ENCODE results near the gene WDR93. TPM values are rescaled to one million over a fixed set of nuclear protein-coding genes. Genes with fewer than 3 reads are reported as not detected.

The WDR93 gene
- total RNA-seq, 2 experiments from 2014 or later = not detected

GRCh38 chr15:89790206-89790605 lies 99.6 kb downstream of the WDR93 start:
- ATAC-seq = no peak
- H3K27me3 Mint-ChIP-seq = peaks cover 2% of the 10 kb centered on the region
- ChIA-PET POLR2A (interaction anchor here (0.7 kb wide), 1 partner anchor 8 kb away, joined by 3 read pairs; no protein-coding TSS in a partner anchor), CTCF (no interaction called here)
- no peak overlapping the region for H3K4me3 Mint-ChIP-seq
- H3K9me3 Mint-ChIP-seq = peaks cover 7% of the 10 kb centered on the region
- no peaks in the 10 kb centered on the region for H3K4me1 Mint-ChIP-seq (ENCODE audit: low read depth)
- intact Hi-C loops (cut with micrococcal nuclease) = no loop called here
- no peak overlapping the region for H3K27ac Mint-ChIP-seq
- no peaks in the 10 kb centered on the region for H3K36me3 Mint-ChIP-seq (ENCODE audit: low read depth)
- no peak for TF ChIP-seq CTCF (IDR thresholded peaks at IDR 0.05)
- DNase-seq = no peak

- intact Hi-C loops (cut with micrococcal nuclease) = no loop called here
- H3K4me1 Mint-ChIP-seq (ENCODE audit: low read depth) = no peaks in the 10 kb centered on the region
- no peaks in the 10 kb centered on the region for H3K36me3 Mint-ChIP-seq (ENCODE audit: low read depth)
- DNase-seq (no peak), ATAC-seq (no peak)
- peaks cover 2% of the 10 kb centered on the region for H3K27me3 Mint-ChIP-seq
- TF ChIP-seq CTCF (IDR thresholded peaks at IDR 0.05) = no peak
- H3K27ac Mint-ChIP-seq = no peak overlapping the region
- ChIA-PET POLR2A (no interaction called here), CTCF (no interaction called here)
- H3K4me3 Mint-ChIP-seq = no peak overlapping the region
- peaks cover 7% of the 10 kb centered on the region for H3K9me3 Mint-ChIP-seq
Observed at GRCh38 chr15:89790661-89791060, 100.0 kb downstream of the WDR93 start.

GRCh38 chr15:89792106-89792805 lies 101.6 kb downstream of the WDR93 start:
- H3K4me1 Mint-ChIP-seq (ENCODE audit: low read depth) = no peaks in the 10 kb centered on the region
- POLR2A ChIA-PET = no interaction called here
- H3K27me3 Mint-ChIP-seq = peaks cover 2% of the 10 kb centered on the region
- intact Hi-C loops (cut with micrococcal nuclease) = no loop called here
- no peak overlapping the region for H3K4me3 Mint-ChIP-seq
- no peak overlapping the region for H3K27ac Mint-ChIP-seq
- H3K36me3 Mint-ChIP-seq (ENCODE audit: low read depth) = no peaks in the 10 kb centered on the region
- CTCF ChIA-PET = no interaction called here
- TF ChIP-seq CTCF (IDR thresholded peaks at IDR 0.05) = no peak
- no peak for ATAC-seq
- DNase-seq = no peak
- H3K9me3 Mint-ChIP-seq = peaks cover 12% of the 10 kb centered on the region

Other genes starting within 250 kb of the WDR93 start
- gene RHCG, start 194.2 kb upstream of the WDR93 start, total RNA-seq = not detected
- gene TICRR, start 115.3 kb upstream of the WDR93 start, total RNA-seq = 10 to 100 TPM; 27.0 to 29.2 TPM
- gene KIF7, start 35.3 kb upstream of the WDR93 start, total RNA-seq = 1 to 10 TPM; 2.7 to 3.7 TPM
- 1 to 10 TPM in 1 of 2 experiments, under 1 TPM in 1; 0.50 to 1.1 TPM for gene PLIN1, start 11.4 kb upstream of the WDR93 start, total RNA-seq
- 1 to 10 TPM; 3.3 to 4.0 TPM for gene PEX11A, start 57 bp upstream of the WDR93 start, total RNA-seq
- 1 to 10 TPM; 3.4 to 5.3 TPM for gene MESP1, start 60.4 kb downstream of the WDR93 start, total RNA-seq
- not detected for gene MESP2, start 85.5 kb downstream of the WDR93 start, total RNA-seq
- gene ANPEP, start 124.0 kb downstream of the WDR93 start, total RNA-seq = not detected
- 10 to 100 TPM; 20.3 to 23.0 TPM for gene AP3S2, start 203.2 kb downstream of the WDR93 start, total RNA-seq
- not detected for gene ARPIN, start 222.1 kb downstream of the WDR93 start, total RNA-seq

Data from activated CD8-positive, alpha-beta T cell treated with anti-CD3 and anti-CD28 coated beads for 36 hours (primary cell).